GM10248 (cell line): ENCODE results near the gene STAM.
A peak's percentile ranks its signal among the peaks of the same experiment; 100 is the strongest.

Experiments
- CTCF ChIA-PET: fragments of 300-600 bp; sonication (Branson Sonifier 250); formaldehyde crosslinking; extraction: SDS; loops from one replicate; lab custom pipeline; 2021; ENCODE audit warnings: antibody characterized with exemption; lab: Yijun Ruan, JAX
- POLR2A ChIA-PET: fragments of 350-650 bp; sonication (Branson Sonifier 250); formaldehyde crosslinking; extraction: SDS; loops from one replicate; lab custom pipeline; 2020; ENCODE audit warnings: antibody characterized with exemption; lab: Yijun Ruan, JAX
- DNase-seq: peaks from one replicate; pipeline ENCODE4 v3.0.0; 2012; ENCODE audit errors: extremely low spot score
- TF ChIP-seq, protein P1 (sequence below): IDR thresholded peaks from 2 replicates; pipeline ENCODE4 v1.5.1; 2012; ENCODE audit warnings: mild to moderate bottlenecking, low read depth; ENCODE audit errors: extremely low read depth, missing control alignments, control extremely low read depth

The STAM gene

DNA sequence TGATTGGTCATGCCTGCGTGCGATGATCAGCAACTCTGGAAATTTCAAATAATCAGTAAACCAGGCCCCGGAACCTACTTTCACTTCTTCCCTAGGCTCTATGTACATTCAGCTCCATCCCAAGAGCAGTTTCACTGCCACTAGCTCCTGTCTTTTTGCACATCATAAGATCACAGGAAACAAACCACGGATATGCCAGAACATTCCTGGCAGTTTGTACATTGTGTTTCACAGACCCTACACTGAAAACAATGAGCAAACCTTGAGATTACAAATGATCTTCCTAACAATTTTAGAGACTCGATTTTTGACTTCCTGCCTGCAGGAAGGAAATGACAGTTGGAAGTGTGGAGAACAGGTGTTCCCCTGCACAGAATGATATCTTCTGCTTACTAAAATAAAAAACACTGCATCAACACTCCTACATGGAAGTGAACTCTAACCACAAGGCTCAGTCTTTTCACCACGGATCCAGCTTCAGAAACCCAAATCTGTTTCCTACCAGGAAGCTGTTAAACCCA is 100.5 kb downstream of the STAM start:
- TF ChIP-seq, protein P1, sequence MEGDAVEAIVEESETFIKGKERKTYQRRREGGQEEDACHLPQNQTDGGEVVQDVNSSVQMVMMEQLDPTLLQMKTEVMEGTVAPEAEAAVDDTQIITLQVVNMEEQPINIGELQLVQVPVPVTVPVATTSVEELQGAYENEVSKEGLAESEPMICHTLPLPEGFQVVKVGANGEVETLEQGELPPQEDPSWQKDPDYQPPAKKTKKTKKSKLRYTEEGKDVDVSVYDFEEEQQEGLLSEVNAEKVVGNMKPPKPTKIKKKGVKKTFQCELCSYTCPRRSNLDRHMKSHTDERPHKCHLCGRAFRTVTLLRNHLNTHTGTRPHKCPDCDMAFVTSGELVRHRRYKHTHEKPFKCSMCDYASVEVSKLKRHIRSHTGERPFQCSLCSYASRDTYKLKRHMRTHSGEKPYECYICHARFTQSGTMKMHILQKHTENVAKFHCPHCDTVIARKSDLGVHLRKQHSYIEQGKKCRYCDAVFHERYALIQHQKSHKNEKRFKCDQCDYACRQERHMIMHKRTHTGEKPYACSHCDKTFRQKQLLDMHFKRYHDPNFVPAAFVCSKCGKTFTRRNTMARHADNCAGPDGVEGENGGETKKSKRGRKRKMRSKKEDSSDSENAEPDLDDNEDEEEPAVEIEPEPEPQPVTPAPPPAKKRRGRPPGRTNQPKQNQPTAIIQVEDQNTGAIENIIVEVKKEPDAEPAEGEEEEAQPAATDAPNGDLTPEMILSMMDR = no peak
- CTCF ChIA-PET = interaction anchor here (1.0 to 3.0 kb wide), 7 partner anchors 10 to 489 kb away, joined by 3 to 10 read pairs (median 7); partner anchors contain the start of gene STAM
- POLR2A ChIA-PET = no interaction called here
- DNase-seq = no peak

DNA sequence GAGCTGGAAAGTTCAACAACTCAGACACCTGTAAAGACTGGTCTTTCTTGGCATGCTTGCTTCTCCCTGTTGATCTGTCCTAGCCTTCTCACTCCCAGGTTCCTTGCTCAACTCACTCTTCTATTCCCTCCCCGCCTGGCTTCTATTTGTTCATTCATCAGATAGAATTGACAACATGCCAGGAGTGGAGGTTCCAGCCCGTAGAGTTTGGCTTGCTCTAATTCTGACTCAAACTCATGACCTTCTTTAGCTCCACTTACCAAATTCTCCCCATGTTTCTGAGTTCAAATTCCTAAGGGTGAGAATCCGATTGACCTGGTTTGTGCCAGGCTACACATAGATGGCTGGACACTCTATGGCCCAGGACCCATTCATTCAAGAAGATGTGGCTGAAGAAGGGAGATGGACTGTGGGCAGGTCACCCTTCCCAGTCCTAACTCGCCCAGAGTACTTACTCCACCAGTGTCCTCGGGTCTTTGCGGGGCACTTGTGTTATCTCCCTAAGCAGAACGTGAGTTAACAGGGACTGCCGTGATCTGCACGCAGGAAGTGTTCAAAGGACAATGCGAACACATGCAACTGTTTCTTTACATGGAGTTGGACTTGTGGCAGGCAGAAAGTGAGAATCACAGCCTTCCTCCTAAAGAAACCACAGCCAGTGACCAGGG is 104.1 kb downstream of the STAM start:
- ChIA-PET POLR2A (no interaction called here), CTCF (interaction anchor here (1.2 kb wide), 1 partner anchor 139 kb away, joined by 4 read pairs; no protein-coding TSS in a partner anchor)
- DNase-seq = no peak
- TF ChIP-seq, protein P1 = no peak

DNA sequence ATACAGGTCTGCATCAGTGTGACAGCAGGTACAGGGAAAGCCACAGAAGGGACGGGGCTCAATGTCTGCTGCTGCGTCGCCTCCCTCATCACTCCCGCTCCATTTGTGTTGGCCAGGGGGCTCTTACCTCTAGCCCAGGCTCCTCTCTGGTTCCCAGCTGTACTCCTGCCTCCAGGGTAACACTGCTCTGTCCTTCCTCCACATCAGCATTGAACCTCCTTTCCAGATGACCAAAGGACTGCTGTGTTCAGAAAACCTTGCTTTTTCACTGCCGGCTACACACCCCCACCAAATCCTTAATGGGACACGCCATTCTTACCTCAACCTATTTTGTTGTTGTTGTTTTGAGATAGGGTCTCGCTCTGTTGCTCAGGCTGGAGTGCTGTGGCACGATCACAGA is 105.9 kb downstream of the STAM start:
- POLR2A ChIA-PET = no interaction called here
- TF ChIP-seq, protein P1 = no peak
- CTCF ChIA-PET = no interaction called here
- DNase-seq = no peak

DNA sequence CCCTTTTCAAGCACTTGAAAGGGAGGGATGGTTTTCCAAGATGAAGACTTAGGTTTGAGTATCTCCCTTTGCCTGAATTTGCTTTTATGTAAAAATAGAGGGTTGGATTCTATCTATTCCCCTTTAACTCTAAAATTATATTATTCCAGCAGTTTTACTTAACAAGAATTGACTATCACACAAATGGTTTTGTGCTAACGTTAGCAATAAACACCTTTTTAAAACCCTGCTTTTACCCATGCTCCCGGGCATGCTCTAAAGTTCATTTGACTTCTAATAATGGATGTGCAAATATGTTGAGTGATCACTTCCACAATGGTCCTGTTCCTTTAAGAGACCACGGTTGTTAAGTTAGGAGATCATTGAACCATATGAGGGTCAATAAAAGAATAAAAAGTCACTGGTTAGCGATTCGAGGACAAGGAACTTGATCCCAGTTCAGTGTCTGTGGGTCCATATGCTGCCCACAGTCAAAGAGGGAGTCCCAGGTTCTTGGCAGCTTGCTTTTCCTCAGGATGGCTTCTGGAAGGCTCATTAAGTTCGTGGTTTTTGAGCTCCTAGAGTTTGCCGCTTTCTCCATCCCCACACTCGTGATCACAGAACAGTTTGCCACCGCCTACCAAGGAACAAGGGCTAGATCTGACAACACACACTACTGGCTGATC is 108.0 kb downstream of the STAM start, which contains the start of gene TMEM236:
Gene TMEM236 (plus strand): TSS at position 421 of the 665 bp plus-strand sequence. CDS start 95 bp downstream, at position 516.
- POLR2A ChIA-PET = no interaction called here
- DNase-seq = no peak
- CTCF ChIA-PET = no interaction called here
- TF ChIP-seq, protein P1 = no peak

DNA sequence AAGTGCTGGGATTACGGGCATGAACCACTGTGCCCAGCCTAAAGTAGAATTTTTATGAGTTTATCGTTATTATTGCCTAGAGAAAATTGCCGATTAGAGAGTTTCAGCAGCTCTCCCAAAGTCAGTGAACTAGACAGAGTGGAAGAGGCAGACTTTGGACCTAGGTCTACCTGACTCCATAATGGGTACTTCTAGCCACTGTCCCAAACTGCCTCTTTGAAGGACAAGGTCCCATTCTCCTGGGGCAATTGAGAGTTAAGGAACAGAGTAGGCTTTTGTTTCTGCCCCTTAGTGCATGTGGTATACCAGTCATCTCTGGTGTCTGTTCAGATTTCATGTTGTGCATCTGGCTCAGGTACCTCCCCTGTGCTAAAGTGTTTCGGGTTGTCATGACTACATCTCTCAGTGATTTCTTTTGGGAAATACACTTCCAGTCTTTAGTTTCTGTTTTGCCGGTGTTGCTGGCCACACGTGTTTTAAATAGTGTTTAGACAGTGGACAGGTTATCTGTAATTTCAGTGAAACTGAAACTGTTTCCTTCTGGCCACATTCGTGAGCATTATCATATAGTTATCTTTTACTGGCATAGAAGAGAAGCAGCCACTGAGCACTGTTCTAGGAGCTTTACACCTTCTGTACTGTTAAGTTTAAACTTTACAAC is 112.7 kb downstream of the STAM start:
- ChIA-PET POLR2A (no interaction called here), CTCF (interaction anchor here (0.8 to 2.5 kb wide), 3 partner anchors 10 to 150 kb away, joined by 3 to 7 read pairs (median 3); no protein-coding TSS in a partner anchor)
- DNase-seq = peak; percentile 70
- TF ChIP-seq, protein P1 = no peak

DNA sequence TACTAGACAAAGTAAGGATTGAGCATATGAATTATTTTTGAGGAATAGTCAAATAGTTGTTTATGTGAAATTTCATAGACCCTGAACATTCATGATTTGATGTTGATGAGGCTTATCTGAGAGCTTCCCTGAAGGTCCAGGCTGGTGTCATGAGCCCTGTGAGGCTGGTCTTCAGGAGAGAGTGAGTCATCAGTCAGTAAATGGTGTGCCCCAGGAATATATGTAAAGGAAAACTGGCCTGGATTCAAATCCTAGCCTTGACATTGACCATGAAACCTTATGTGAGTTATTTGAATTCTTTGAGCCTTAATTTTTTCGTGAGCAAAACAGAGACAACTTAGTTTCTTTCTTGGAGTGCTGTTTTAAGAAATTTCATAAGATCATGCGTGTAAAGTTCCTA is 114.2 kb downstream of the STAM start:
- DNase-seq = no peak
- ChIA-PET POLR2A (no interaction called here), CTCF (no interaction called here)
- TF ChIP-seq, protein P1 = no peak
